CD8-positive, alpha-beta memory T cell (primary cell): ENCODE data around the gene EME1. TPM values are rescaled to one million over a fixed set of nuclear protein-coding genes. Genes with fewer than 3 reads are reported as not detected.
A peak's percentile ranks its signal among the peaks of the same experiment; 100 is the strongest.

Experiments used
- CTCF ChIA-PET: fragments of 350-600 bp; sonication (Branson Sonifier 250); formaldehyde crosslinking; loops from one replicate; lab custom pipeline; 2021; ENCODE audit warnings: antibody characterized with exemption; lab: Charles Lee
- POLR2A ChIA-PET: fragments of 350-600 bp; sonication (Branson Sonifier 250); formaldehyde crosslinking; loops from one replicate; lab custom pipeline; 2021; ENCODE audit warnings: antibody characterized with exemption; lab: Charles Lee
- DNase-seq, 5 donors: peaks; one replicate each; pipeline versions ENCODE4 v3.0.0 to v3.0.0-alpha.2; 2020 to 2022; ENCODE audit warnings: mixed read lengths in 1 of 5
- H3K27ac ChIP-seq: one replicate; pipeline ENCODE4 v1.7.0; 2013; ENCODE audit warnings: low read depth, mild to moderate bottlenecking, low read length, moderate library complexity
- H3K27me3 ChIP-seq: 2 replicates; pipeline ENCODE4 v1.7.0; 2013; ENCODE audit warnings: low read length, mild to moderate bottlenecking; ENCODE audit not compliant: insufficient read depth, poor library complexity, severe bottlenecking
- H3K36me3 ChIP-seq: 2 replicates; pipeline ENCODE4 v1.7.0; 2013; ENCODE audit warnings: mild to moderate bottlenecking, low read length, moderate library complexity; ENCODE audit not compliant: insufficient read depth
- H3K4me1 ChIP-seq: 2 replicates; pipeline ENCODE4 v1.7.0; 2013; ENCODE audit warnings: mild to moderate bottlenecking, low read length, moderate library complexity; ENCODE audit not compliant: insufficient read depth
- H3K4me3 ChIP-seq: 2 replicates; pipeline ENCODE4 v1.7.0; 2013; ENCODE audit warnings: mild to moderate bottlenecking, low read length
- H3K9me3 ChIP-seq: 2 replicates; pipeline ENCODE4 v1.7.0; 2013; ENCODE audit warnings: mild to moderate bottlenecking, low read length
- H3K27ac Mint-ChIP-seq, 8 donors: one replicate each; pipeline ENCODE4 v1.8.0; 2020 to 2021; ENCODE audit warnings: mixed read lengths in 8 of 8, mild to moderate bottlenecking in 6 of 8, inconsistent platforms in 3 of 8, moderate library complexity in 3 of 8
- H3K27me3 Mint-ChIP-seq, 2 donors: one replicate each; pipeline ENCODE4 v1.8.0; 2020 to 2021; ENCODE audit warnings: mixed read lengths in 2 of 2, mild to moderate bottlenecking in 1 of 2, moderate library complexity in 1 of 2
- H3K36me3 Mint-ChIP-seq, 3 donors: one replicate each; pipeline ENCODE4 v1.8.0; 2020 to 2021; ENCODE audit warnings: mixed read lengths in 3 of 3, inconsistent platforms in 1 of 3, mild to moderate bottlenecking in 1 of 3
- H3K4me1 Mint-ChIP-seq, 3 donors: one replicate each; pipeline ENCODE4 v1.8.0; 2020 to 2021; ENCODE audit warnings: mixed read lengths in 3 of 3, inconsistent platforms in 1 of 3, mild to moderate bottlenecking in 1 of 3
- H3K4me3 Mint-ChIP-seq, 7 donors: one replicate each; pipeline ENCODE4 v1.8.0; 2020 to 2021; ENCODE audit warnings: mixed read lengths in 7 of 7, mild to moderate bottlenecking in 6 of 7, moderate library complexity in 4 of 7, inconsistent platforms in 2 of 7
- H3K9me3 Mint-ChIP-seq, 5 donors: one replicate each; pipeline ENCODE4 v1.8.0; 2020 to 2022; ENCODE audit warnings: mixed read lengths in 5 of 5, mild to moderate bottlenecking in 3 of 5, moderate library complexity in 2 of 5, inconsistent platforms in 1 of 5
- polyA plus RNA-seq: library from polyadenylated mRNA; unstranded; fragments of 300-500 nt; fragmentation: Illumina TruSeq; gene quantifications from one replicate; pipeline ENCODE4 v1.2.3, GENCODE V29; 2021
- total RNA-seq, 2 experiments: library from RNA; stranded (reverse); gene quantifications; one replicate each; pipeline ENCODE4 v1.2.3, GENCODE V29; 2021

EME1 gene
- total and polyA plus RNA-seq, 3 experiments from 2014 or later = 0.43 to 24.8 (median 23.6) TPM

- CTCF ChIA-PET = interaction anchor here (1.1 to 2.7 kb wide), 3 partner anchors 15 to 206 kb away, joined by 3 to 18 read pairs (median 12); partner anchors contain the start of gene LRRC59
- Histone ChIP-seq H3K27ac (peak overlapping the region; percentile 69), H3K36me3 (no peaks in the 10 kb centered on the region), H3K9me3 (no peaks in the 10 kb centered on the region), H3K4me3 (peak overlapping the region; percentile 82), H3K4me1 (peaks cover 22% of the 10 kb centered on the region), H3K27me3 (no peaks in the 10 kb centered on the region)
- no peaks in the 10 kb centered on the region for H3K9me3 Mint-ChIP-seq
- POLR2A ChIA-PET = interaction anchor here (0.6 to 2.5 kb wide), 5 partner anchors 15 to 622 kb away, joined by 3 to 12 read pairs (median 6); partner anchors contain the start of gene LRRC59
- H3K36me3 Mint-ChIP-seq = peaks cover 0 to 6% (median 0%) of the 10 kb centered on the region in 3 donors
- H3K27ac Mint-ChIP-seq = peak overlapping the region; percentile 62 to 95 (median 84)
- peaks cover 0 to 3% of the 10 kb centered on the region in 2 donors for H3K27me3 Mint-ChIP-seq
- peaks cover 22 to 45% (median 34%) of the 10 kb centered on the region in 3 donors for H3K4me1 Mint-ChIP-seq
- DNase-seq = peak in 2 of 5 donors; percentile 12 to 36
- H3K4me3 Mint-ChIP-seq = peak overlapping the region; percentile 84 to 97 (median 89)
These were observed 26.5 kb upstream of the EME1 start for GRCh38 chr17:50346313-50347116.

DNA sequence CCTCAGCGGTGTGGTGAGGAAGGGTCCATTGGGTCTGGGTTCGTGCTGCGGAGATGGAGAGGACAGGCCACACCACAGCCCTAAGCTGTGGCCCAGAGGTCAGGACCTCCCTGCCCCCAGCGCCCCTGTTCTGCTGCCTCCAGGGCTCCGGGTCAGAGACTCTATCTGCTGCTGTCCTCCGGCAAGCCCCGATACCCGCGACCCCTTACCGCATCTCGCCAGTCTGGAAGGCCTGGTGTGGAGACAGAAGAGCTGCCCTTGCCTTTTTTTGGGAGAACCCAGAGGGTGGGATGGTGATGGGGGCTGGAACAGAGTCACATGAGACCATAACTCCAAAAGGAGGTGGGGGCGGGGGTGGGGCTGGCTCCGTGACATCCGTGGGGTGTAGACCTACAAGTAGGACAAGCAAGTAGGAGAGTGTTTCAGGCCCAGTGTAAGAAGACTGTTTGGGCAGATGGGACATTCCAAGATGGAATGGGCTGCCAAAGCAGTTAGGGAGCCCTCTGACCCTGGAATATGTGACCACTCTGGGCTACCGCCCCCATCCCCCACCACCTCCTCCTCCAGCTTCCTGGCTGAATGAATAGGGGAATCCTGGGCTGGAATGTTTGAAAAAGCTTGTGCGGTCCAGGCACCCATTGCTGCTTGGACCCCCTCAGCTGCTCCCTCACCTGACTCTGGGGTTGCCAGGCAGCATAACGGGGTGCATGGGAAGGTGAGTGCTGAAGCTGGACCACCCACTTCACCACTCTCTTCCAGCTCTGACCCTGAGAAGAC is 25.7 kb upstream of the EME1 start:
- Mint-ChIP-seq H3K27ac (peak overlapping the region; percentile 62 to 95 (median 86)), H3K4me3 (peak overlapping the region; percentile 84 to 97 (median 89)), H3K9me3 (no peaks in the 10 kb centered on the region), H3K27me3 (peaks cover 0 to 3% of the 10 kb centered on the region in 2 donors), H3K4me1 (peaks cover 27 to 49% (median 40%) of the 10 kb centered on the region in 3 donors), H3K36me3 (peaks cover 0 to 14% (median 1%) of the 10 kb centered on the region in 3 donors)
- ChIA-PET POLR2A (interaction anchor here (0.6 to 2.5 kb wide), 3 partner anchors 12 to 27 kb away, joined by 3 to 12 read pairs (median 6); no protein-coding TSS in a partner anchor), CTCF (interaction anchor here (1.1 to 2.7 kb wide), 3 partner anchors 14 to 207 kb away, joined by 3 to 18 read pairs (median 12); partner anchors contain the start of gene LRRC59)
- H3K36me3 ChIP-seq = no peaks in the 10 kb centered on the region
- H3K4me3 ChIP-seq = peak overlapping the region; percentile 82
- no peaks in the 10 kb centered on the region for H3K27me3 ChIP-seq
- peaks cover 22% of the 10 kb centered on the region for H3K4me1 ChIP-seq
- H3K27ac ChIP-seq = peak overlapping the region; percentile 69
- no peak for DNase-seq
- no peaks in the 10 kb centered on the region for H3K9me3 ChIP-seq

DNA sequence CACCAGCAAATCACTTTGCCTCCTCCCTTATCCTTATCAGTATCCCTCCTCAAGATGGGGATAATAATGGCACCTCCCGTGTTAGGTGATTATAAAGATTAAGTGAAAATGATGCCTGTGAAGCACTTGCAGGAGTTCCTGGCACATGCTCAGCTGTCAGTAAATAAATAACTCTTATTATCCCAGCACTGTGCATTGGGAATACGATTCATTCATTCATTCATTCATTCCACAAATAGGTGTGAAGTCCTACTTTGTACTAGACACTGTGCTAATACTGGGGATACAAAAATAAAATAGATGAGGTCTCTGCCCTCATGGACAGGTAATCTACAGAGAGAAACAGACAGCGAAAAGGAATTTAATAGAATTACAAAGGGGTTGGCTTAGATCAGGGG is 25.1 kb upstream of the EME1 start:
- POLR2A ChIA-PET = interaction anchor here (2.5 kb wide), 1 partner anchor 14 kb away, joined by 12 read pairs; no protein-coding TSS in a partner anchor
- CTCF ChIA-PET = interaction anchor here (2.6 to 2.7 kb wide), 2 partner anchors 14 to 49 kb away, joined by 12 to 18 read pairs; partner anchors contain the start of gene LRRC59
- peaks cover 30 to 51% (median 41%) of the 10 kb centered on the region in 3 donors for H3K4me1 Mint-ChIP-seq

GRCh38 chr17:50348522-50349242 is 24.3 kb upstream of the EME1 start:
- ChIA-PET POLR2A (no interaction called here), CTCF (interaction anchor here (1.5 kb wide), 1 partner anchor 49 kb away, joined by 6 read pairs; the partner anchor contains the start of gene LRRC59)
- no peak for DNase-seq
- no peaks in the 10 kb centered on the region for H3K9me3 ChIP-seq
- Mint-ChIP-seq H3K4me3 (peak overlapping the region in 6 of 7 donors; percentile 4 to 92 (median 74)), H3K36me3 (peaks cover 0 to 24% (median 1%) of the 10 kb centered on the region in 3 donors), H3K27me3 (peaks cover 0 to 3% of the 10 kb centered on the region in 2 donors), H3K9me3 (no peaks in the 10 kb centered on the region), H3K27ac (peak overlapping the region in 7 of 8 donors; percentile 47 to 95 (median 88)), H3K4me1 (peaks cover 30 to 51% (median 41%) of the 10 kb centered on the region in 3 donors)
- H3K4me1 ChIP-seq = peaks cover 22% of the 10 kb centered on the region
- no peak overlapping the region for H3K27ac ChIP-seq
- no peaks in the 10 kb centered on the region for H3K36me3 ChIP-seq
- H3K4me3 ChIP-seq = no peak overlapping the region
- no peaks in the 10 kb centered on the region for H3K27me3 ChIP-seq

More for the DNA sequence above, 25.1 kb upstream of the EME1 start:
- Histone ChIP-seq H3K9me3 (no peaks in the 10 kb centered on the region), H3K36me3 (no peaks in the 10 kb centered on the region), H3K4me3 (no peak overlapping the region), H3K27ac (no peak overlapping the region), H3K4me1 (peaks cover 22% of the 10 kb centered on the region), H3K27me3 (no peaks in the 10 kb centered on the region)
- peaks cover 0 to 3% of the 10 kb centered on the region in 2 donors for H3K27me3 Mint-ChIP-seq
- H3K9me3 Mint-ChIP-seq = no peaks in the 10 kb centered on the region
- peak overlapping the region; percentile 66 to 92 (median 87) for H3K4me3 Mint-ChIP-seq
- H3K36me3 Mint-ChIP-seq = peaks cover 0 to 17% (median 1%) of the 10 kb centered on the region in 3 donors
- DNase-seq = no peak
- peak overlapping the region; percentile 41 to 95 (median 86) for H3K27ac Mint-ChIP-seq

DNA sequence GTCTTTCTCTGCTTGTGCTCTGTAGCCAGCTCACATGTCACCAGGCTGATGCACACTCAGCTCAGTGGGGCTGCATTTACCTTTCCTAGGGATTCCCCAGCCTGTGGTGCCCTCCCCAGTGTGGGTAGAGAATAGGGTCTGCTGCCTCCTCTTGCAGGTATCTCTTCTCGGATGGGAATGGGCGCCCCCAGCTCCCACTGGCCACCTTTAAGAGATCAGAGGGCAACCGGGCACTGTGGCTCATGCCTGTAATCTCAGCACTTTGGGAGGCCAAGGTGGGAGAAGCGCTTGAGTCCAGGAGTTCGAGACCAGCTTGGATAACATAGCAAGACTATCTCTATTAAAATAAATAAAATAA is 23.8 kb upstream of the EME1 start:
- Mint-ChIP-seq H3K27me3 (peaks cover 0 to 3% of the 10 kb centered on the region in 2 donors), H3K36me3 (peaks cover 0 to 26% (median 1%) of the 10 kb centered on the region in 3 donors), H3K4me1 (peaks cover 30 to 51% (median 41%) of the 10 kb centered on the region in 3 donors), H3K27ac (peak overlapping the region in 6 of 8 donors; percentile 43 to 95 (median 68)), H3K4me3 (peak overlapping the region in 4 of 7 donors; percentile 3 to 79 (median 36)), H3K9me3 (no peaks in the 10 kb centered on the region)
- Histone ChIP-seq H3K9me3 (no peaks in the 10 kb centered on the region), H3K36me3 (no peaks in the 10 kb centered on the region), H3K4me3 (no peak overlapping the region), H3K4me1 (peaks cover 22% of the 10 kb centered on the region), H3K27ac (no peak overlapping the region), H3K27me3 (no peaks in the 10 kb centered on the region)
- ChIA-PET POLR2A (interaction anchor here (0.9 kb wide), 1 partner anchor 11 kb away, joined by 4 read pairs; no protein-coding TSS in a partner anchor), CTCF (interaction anchor here (1.5 kb wide), 1 partner anchor 48 kb away, joined by 6 read pairs; the partner anchor contains the start of gene LRRC59)
- no peak for DNase-seq

DNA sequence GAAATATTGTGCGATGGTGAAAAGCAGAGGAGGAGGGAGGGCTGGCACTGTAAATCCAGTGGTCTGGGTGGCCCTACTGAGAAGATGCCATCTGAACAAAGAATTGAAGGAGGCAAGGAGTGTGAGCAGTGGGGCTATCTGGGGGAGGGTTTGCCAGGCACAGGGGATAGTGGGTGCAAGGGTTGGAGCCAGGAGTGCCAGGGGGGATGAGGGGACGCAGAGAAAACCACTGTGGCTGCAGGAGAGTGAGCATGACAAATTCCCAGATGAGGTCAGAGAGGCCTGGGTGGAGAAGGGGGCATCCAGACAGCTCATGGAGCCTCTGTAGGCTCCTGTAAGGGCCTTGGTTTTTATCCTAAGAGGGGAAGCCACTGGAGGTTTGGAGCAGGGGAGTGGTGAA is 22.3 kb upstream of the EME1 start:
- ChIA-PET CTCF (no interaction called here), POLR2A (no interaction called here)
- H3K27me3 Mint-ChIP-seq = peaks cover 0 to 3% of the 10 kb centered on the region in 2 donors
- H3K36me3 Mint-ChIP-seq = peaks cover 0 to 41% (median 1%) of the 10 kb centered on the region in 3 donors
- no peaks in the 10 kb centered on the region for H3K36me3 ChIP-seq
- H3K4me1 ChIP-seq = peaks cover 13% of the 10 kb centered on the region
- no peak overlapping the region for H3K27ac ChIP-seq
- no peaks in the 10 kb centered on the region for H3K27me3 ChIP-seq
- no peaks in the 10 kb centered on the region for H3K9me3 ChIP-seq
- H3K4me3 ChIP-seq = no peak overlapping the region
- no peaks in the 10 kb centered on the region for H3K9me3 Mint-ChIP-seq
- peaks cover 30 to 42% (median 35%) of the 10 kb centered on the region in 3 donors for H3K4me1 Mint-ChIP-seq
- no peak overlapping the region for H3K4me3 Mint-ChIP-seq
- DNase-seq = no peak
- peak overlapping the region in 4 of 8 donors; percentile 63 to 74 (median 68) for H3K27ac Mint-ChIP-seq
